Neural cell (in vitro differentiated cells): ENCODE data around the gene PDE6G. TPM values are rescaled to one million over a fixed set of nuclear protein-coding genes. Genes with fewer than 3 reads are reported as not detected.

Source experiments
- H2AFZ ChIP-seq: fragments of 200-600, 300-800 bp; sonication (generic), shearing (Covaris generic); 2 replicates; pipeline ENCODE4 v1.6.0; 2014; ENCODE audit warnings: low read depth, mild to moderate bottlenecking, antibody characterized with exemption, low read length, moderate library complexity
- H3F3A ChIP-seq: fragments of 200-600 bp; shearing (Covaris generic); 2 replicates; pipeline ENCODE4 v1.6.1; 2016; ENCODE audit warnings: mild to moderate bottlenecking, moderate library complexity, mixed read lengths, antibody characterized with exemption, low read length; ENCODE audit not compliant: insufficient read depth, poor library complexity, severe bottlenecking
- H3K27ac ChIP-seq: fragments of 200-600, 300-800 bp; sonication (generic), shearing (Covaris generic); 2 replicates; pipeline ENCODE4 v1.5.1; 2014; ENCODE audit warnings: mild to moderate bottlenecking, low read length, moderate library complexity
- H3K27me3 ChIP-seq: fragments of 300-800, 200-600 bp; sonication (generic), shearing (Covaris generic); 2 replicates; pipeline ENCODE4 v1.6.0; 2014; ENCODE audit warnings: mild to moderate bottlenecking, low read depth, low read length, moderate library complexity; ENCODE audit not compliant: insufficient read depth
- H3K36me3 ChIP-seq: fragments of 300-800, 200-600 bp; sonication (generic), shearing (Covaris generic); 2 replicates; pipeline ENCODE4 v1.5.1; 2014; ENCODE audit warnings: mild to moderate bottlenecking, antibody characterized with exemption, low read length, moderate library complexity; ENCODE audit not compliant: insufficient read depth
- H3K4me2 ChIP-seq: fragments of 300-800, 200-600 bp; sonication (generic), shearing (Covaris generic); 2 replicates; pipeline ENCODE4 v1.6.0; 2014; ENCODE audit warnings: mild to moderate bottlenecking, low read length
- H3K4me3 ChIP-seq: fragments of 300-800, 200-600 bp; sonication (generic), shearing (Covaris generic); 2 replicates; pipeline ENCODE4 v1.5.1; 2014; ENCODE audit warnings: mild to moderate bottlenecking, low read length, moderate library complexity
- H3K79me2 ChIP-seq: fragments of 200-600 bp; shearing (Covaris generic); replicated peaks from 2 replicates; pipeline ENCODE4 v1.6.0; 2014; ENCODE audit warnings: mild to moderate bottlenecking, low read length, moderate library complexity; ENCODE audit not compliant: insufficient read depth
- H3K9ac ChIP-seq: fragments of 300-800, 200-600 bp; sonication (generic), shearing (Covaris generic); 2 replicates; pipeline ENCODE4 v1.6.1; 2016; ENCODE audit warnings: mild to moderate bottlenecking, low read length, mixed read lengths
- H3K9me2 ChIP-seq: fragments of 200-600 bp; shearing (Covaris generic); 2 replicates; pipeline ENCODE4 v1.6.1; 2016; ENCODE audit warnings: mild to moderate bottlenecking, low read length, mixed read lengths; ENCODE audit not compliant: insufficient read depth
- H3K9me3 ChIP-seq: fragments of 200-600, 300-800 bp; sonication (generic), shearing (Covaris generic); 2 replicates; pipeline ENCODE4 v1.6.1; 2016; ENCODE audit warnings: mild to moderate bottlenecking, mixed run types, low read length, moderate library complexity, mixed read lengths
- H4K20me1 ChIP-seq: fragments of 200-600 bp; shearing (Covaris generic); 2 replicates; pipeline ENCODE4 v1.6.1; 2016; ENCODE audit warnings: mild to moderate bottlenecking, mixed run types; ENCODE audit not compliant: insufficient read depth
- EP300 ChIP-seq: fragments of 450-650 bp; conservative IDR thresholded peaks from 2 replicates; pipeline ENCODE4 v1.6.1; 2014; ENCODE audit warnings: antibody characterized with exemption, mild to moderate bottlenecking, moderate library complexity; ENCODE audit not compliant: poor library complexity, severe bottlenecking
- EZH2 ChIP-seq: fragments of 200-600, 300-800 bp; shearing (Covaris generic), sonication (generic); IDR thresholded peaks from 2 replicates; pipeline ENCODE4 v1.6.1; 2014; ENCODE audit warnings: antibody characterized with exemption, low read length, borderline replicate concordance, mild to moderate bottlenecking; ENCODE audit not compliant: insufficient read depth, poor library complexity, severe bottlenecking
- MXI1 ChIP-seq: fragments of 450-650 bp; conservative IDR thresholded peaks from 2 replicates; pipeline ENCODE4 v1.6.1; 2014; ENCODE audit warnings: antibody characterized with exemption, mild to moderate bottlenecking; ENCODE audit not compliant: poor library complexity, severe bottlenecking
- POLR2AphosphoS5 ChIP-seq: IDR thresholded peaks from 2 replicates; pipeline ENCODE4 v1.6.1; 2012
- RAD21 ChIP-seq: fragments of 450-650 bp; conservative IDR thresholded peaks from 2 replicates; pipeline ENCODE4 v1.6.1; 2014; ENCODE audit warnings: antibody characterized with exemption, mild to moderate bottlenecking, moderate library complexity
- SMC3 ChIP-seq: fragments of 450-650 bp; conservative IDR thresholded peaks from 2 replicates; pipeline ENCODE4 v1.6.1; 2014; ENCODE audit warnings: antibody characterized with exemption, mild to moderate bottlenecking, moderate library complexity; ENCODE audit not compliant: poor library complexity
- TAF1 ChIP-seq: IDR thresholded peaks from 2 replicates; pipeline ENCODE4 v1.6.1; 2012; ENCODE audit warnings: low read depth
- polyA plus RNA-seq: library from polyadenylated mRNA; depleted of rRNA; stranded (reverse); fragments of >200 nt; gene quantifications from 2 replicates; pipeline ENCODE4 v1.2.3, GENCODE V29; 2014
- TF ChIP-seq, protein P1 (sequence below): IDR thresholded peaks from 2 replicates; pipeline ENCODE4 v1.6.1; 2012; ENCODE audit warnings: borderline replicate concordance
- TF ChIP-seq, protein P2 (sequence below): fragments of 450-650 bp; IDR thresholded peaks from 2 replicates; pipeline ENCODE4 v1.5.1; 2014; ENCODE audit warnings: antibody characterized with exemption, mild to moderate bottlenecking, moderate library complexity; ENCODE audit not compliant: poor library complexity, severe bottlenecking

The PDE6G gene
- polyA plus RNA-seq, 1 donor from 2014 or later = not detected

DNA sequence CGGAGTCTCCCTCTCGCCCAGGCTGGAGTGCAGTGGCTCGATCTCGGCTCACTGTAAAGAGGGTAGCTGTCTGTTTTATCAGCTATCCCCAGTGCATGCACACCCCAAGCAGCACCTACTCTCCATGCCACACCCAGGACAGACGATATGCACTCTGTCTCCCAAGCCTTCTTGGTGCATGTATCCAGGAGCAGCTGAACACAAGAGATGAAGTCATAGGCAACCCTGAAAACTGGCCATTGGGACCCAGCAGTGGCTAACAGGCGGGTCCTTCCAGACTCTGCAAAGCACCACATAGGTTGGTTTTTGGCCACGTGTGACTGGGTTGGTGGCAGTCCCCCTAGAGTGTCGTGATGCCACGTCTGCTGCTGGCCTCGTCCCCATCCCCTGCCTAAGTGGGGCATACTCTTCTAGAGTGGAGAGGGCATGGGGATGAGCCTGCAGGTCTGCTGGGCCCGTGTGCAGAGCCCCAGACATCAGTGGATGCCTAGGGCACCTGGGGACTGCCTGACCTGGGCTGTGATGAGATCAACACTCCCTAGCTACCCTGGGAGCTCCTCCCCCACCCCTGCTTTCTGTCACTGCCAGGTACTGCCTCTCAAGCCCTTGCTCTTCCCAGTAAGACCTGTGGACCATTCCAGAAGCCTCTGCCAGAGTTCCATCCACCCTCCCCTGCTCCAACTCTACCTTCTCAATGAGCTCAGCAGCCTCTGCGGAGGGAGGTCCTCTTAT is 9.3 kb downstream of the PDE6G start:
- no peaks in the 10 kb centered on the region for H4K20me1 ChIP-seq
- no peaks in the 10 kb centered on the region for H3K9me2 ChIP-seq
- H3K4me3 ChIP-seq = no peak overlapping the region
- TF ChIP-seq, protein P1, sequence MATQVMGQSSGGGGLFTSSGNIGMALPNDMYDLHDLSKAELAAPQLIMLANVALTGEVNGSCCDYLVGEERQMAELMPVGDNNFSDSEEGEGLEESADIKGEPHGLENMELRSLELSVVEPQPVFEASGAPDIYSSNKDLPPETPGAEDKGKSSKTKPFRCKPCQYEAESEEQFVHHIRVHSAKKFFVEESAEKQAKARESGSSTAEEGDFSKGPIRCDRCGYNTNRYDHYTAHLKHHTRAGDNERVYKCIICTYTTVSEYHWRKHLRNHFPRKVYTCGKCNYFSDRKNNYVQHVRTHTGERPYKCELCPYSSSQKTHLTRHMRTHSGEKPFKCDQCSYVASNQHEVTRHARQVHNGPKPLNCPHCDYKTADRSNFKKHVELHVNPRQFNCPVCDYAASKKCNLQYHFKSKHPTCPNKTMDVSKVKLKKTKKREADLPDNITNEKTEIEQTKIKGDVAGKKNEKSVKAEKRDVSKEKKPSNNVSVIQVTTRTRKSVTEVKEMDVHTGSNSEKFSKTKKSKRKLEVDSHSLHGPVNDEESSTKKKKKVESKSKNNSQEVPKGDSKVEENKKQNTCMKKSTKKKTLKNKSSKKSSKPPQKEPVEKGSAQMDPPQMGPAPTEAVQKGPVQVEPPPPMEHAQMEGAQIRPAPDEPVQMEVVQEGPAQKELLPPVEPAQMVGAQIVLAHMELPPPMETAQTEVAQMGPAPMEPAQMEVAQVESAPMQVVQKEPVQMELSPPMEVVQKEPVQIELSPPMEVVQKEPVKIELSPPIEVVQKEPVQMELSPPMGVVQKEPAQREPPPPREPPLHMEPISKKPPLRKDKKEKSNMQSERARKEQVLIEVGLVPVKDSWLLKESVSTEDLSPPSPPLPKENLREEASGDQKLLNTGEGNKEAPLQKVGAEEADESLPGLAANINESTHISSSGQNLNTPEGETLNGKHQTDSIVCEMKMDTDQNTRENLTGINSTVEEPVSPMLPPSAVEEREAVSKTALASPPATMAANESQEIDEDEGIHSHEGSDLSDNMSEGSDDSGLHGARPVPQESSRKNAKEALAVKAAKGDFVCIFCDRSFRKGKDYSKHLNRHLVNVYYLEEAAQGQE = no peak
- TF ChIP-seq SMC3 (no peak), EZH2 (no peak), EP300 (no peak), TAF1 (no peak), POLR2AphosphoS5 (no peak), MXI1 (no peak), RAD21 (no peak)
- TF ChIP-seq, protein P2, sequence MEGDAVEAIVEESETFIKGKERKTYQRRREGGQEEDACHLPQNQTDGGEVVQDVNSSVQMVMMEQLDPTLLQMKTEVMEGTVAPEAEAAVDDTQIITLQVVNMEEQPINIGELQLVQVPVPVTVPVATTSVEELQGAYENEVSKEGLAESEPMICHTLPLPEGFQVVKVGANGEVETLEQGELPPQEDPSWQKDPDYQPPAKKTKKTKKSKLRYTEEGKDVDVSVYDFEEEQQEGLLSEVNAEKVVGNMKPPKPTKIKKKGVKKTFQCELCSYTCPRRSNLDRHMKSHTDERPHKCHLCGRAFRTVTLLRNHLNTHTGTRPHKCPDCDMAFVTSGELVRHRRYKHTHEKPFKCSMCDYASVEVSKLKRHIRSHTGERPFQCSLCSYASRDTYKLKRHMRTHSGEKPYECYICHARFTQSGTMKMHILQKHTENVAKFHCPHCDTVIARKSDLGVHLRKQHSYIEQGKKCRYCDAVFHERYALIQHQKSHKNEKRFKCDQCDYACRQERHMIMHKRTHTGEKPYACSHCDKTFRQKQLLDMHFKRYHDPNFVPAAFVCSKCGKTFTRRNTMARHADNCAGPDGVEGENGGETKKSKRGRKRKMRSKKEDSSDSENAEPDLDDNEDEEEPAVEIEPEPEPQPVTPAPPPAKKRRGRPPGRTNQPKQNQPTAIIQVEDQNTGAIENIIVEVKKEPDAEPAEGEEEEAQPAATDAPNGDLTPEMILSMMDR = no peak
- H3K27ac ChIP-seq = no peak overlapping the region
- no peaks in the 10 kb centered on the region for H3K79me2 ChIP-seq
- no peak overlapping the region for H3K4me2 ChIP-seq
- peaks cover 11% of the 10 kb centered on the region for H3K27me3 ChIP-seq
- no peak overlapping the region for H2AFZ ChIP-seq
- no peaks in the 10 kb centered on the region for H3K36me3 ChIP-seq
- H3K9me3 ChIP-seq = peaks cover 7% of the 10 kb centered on the region
- no peaks in the 10 kb centered on the region for H3F3A ChIP-seq
- H3K9ac ChIP-seq = no peak overlapping the region

DNA sequence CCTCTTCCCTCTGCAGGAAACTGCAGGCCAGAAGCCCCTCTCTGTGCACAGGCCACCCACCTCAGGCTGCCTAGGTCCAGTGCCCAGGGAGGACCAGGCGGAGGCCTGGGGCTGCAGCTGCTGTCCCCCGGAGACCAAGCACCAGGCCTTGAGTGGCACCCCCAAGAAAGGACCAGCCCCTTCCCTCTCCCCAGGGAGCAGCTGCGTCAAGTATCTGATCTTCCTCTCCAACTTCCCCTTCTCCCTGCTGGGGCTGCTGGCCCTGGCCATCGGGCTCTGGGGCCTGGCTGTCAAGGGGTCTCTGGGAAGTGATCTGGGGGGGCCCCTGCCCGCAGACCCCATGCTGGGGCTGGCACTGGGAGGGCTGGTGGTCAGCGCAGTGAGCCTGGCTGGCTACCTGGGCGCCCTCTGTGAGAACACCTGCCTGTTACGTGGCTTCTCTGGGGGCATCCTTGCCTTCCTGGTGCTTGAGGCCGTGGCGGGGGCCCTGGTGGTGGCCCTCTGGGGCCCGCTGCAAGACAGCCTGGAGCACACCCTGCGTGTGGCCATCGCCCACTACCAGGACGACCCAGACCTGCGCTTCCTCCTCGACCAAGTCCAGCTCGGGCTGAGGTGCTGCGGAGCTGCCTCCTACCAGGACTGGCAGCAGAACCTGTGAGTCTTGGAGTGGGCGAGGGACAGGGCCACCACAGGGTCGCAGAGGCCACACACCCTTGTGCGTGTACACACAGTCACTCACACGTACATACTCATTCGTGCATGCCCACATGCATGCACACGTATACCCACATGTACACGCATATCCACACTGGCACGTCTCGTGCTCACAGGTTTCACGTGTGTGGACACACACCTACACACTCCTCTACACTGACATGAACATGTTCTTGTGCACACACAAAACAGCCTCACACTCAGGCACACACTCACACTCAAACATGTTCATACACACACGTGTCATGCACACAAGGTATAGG is 11.1 kb downstream of the PDE6G start:
- H3K27ac ChIP-seq = no peak overlapping the region
- H3K79me2 ChIP-seq = no peaks in the 10 kb centered on the region
- H3K4me2 ChIP-seq = no peak overlapping the region
- no peak overlapping the region for H3K9ac ChIP-seq
- H3K36me3 ChIP-seq = no peaks in the 10 kb centered on the region
- H2AFZ ChIP-seq = no peak overlapping the region
- TF ChIP-seq, protein P2 = no peak
- no peak for TF ChIP-seq EP300
- no peak for TF ChIP-seq POLR2AphosphoS5
- no peak for TF ChIP-seq MXI1
- no peak for TF ChIP-seq EZH2
- TF ChIP-seq SMC3 = no peak
- TF ChIP-seq TAF1 = no peak
- TF ChIP-seq RAD21 = no peak
- TF ChIP-seq, protein P1 = no peak
- no peaks in the 10 kb centered on the region for H4K20me1 ChIP-seq
- H3K4me3 ChIP-seq = no peak overlapping the region
- H3K9me3 ChIP-seq = peaks cover 7% of the 10 kb centered on the region
- peaks cover 11% of the 10 kb centered on the region for H3K27me3 ChIP-seq
- H3K9me2 ChIP-seq = no peaks in the 10 kb centered on the region
- H3F3A ChIP-seq = no peaks in the 10 kb centered on the region
